Neutrophil (primary cell): Measurements from ENCODE around the gene GRM8.

Experiments
- H3K27ac ChIP-seq: fragments of 200-600 bp; sonication (generic); 2 replicates; pipeline ENCODE4 v1.5.1; 2016; ENCODE audit warnings: mild to moderate bottlenecking, moderate library complexity
- H3K27me3 ChIP-seq: fragments of 200-600 bp; sonication (generic); 2 replicates; pipeline ENCODE4 v1.6.0; 2016; ENCODE audit warnings: mild to moderate bottlenecking
- H3K36me3 ChIP-seq: fragments of 200-600 bp; sonication (generic); 2 replicates; pipeline ENCODE4 v1.5.1; 2017
- H3K4me1 ChIP-seq, 2 experiments: fragments of 200-600 bp in 1 of 2; sonication (generic) in 1 of 2; 1 replicate in 1 of 2; 2 replicates in 1 of 2; pipeline versions ENCODE4 v1.5.1 to v1.6.1; 2013 to 2016; ENCODE audit warnings: low read depth in 1 of 2, low read length in 1 of 2, mild to moderate bottlenecking in 1 of 2, moderate library complexity in 1 of 2; ENCODE audit not compliant: control insufficient read depth in 1 of 2, insufficient read depth in 1 of 2
- H3K4me3 ChIP-seq, 2 experiments: fragments of 200-600 bp in 1 of 2; sonication (generic) in 1 of 2; 1 replicate in 1 of 2; 2 replicates in 1 of 2; pipeline ENCODE4 v1.5.1; 2013 to 2016; ENCODE audit warnings: low read depth in 1 of 2, low read length in 1 of 2, mild to moderate bottlenecking in 1 of 2, moderate library complexity in 1 of 2
- H3K9me3 ChIP-seq: fragments of 200-600 bp; sonication (generic); 2 replicates; pipeline ENCODE4 v1.5.1; 2016
- CTCF ChIP-seq: fragments of 200-600 bp; sonication (generic); IDR thresholded peaks from 2 replicates; pipeline ENCODE4 v1.5.1; 2016; ENCODE audit warnings: antibody characterized with exemption

Gene GRM8

GRCh38 chr7:126574276-126575250 is 678.2 kb downstream of the GRM8 start:
- Histone ChIP-seq H3K27me3 (no peaks in the 10 kb centered on the region), H3K9me3 (no peaks in the 10 kb centered on the region), H3K4me1 (no peaks in the 10 kb centered on the region), H3K27ac (no peak overlapping the region), H3K4me3 (no peak overlapping the region), H3K36me3 (no peaks in the 10 kb centered on the region)
- no peak for TF ChIP-seq CTCF

- TF ChIP-seq CTCF, result no peak
- Histone ChIP-seq H3K9me3 (no peaks in the 10 kb centered on the region), H3K4me1 (no peaks in the 10 kb centered on the region), H3K27ac (no peak overlapping the region), H3K4me3 (no peak overlapping the region), H3K36me3 (no peaks in the 10 kb centered on the region), H3K27me3 (no peaks in the 10 kb centered on the region)
Measured at GRCh38 chr7:126570845-126571244, 681.9 kb downstream of the GRM8 start.

- Histone ChIP-seq H3K27ac (no peak overlapping the region), H3K4me1 (no peaks in the 10 kb centered on the region), H3K4me3 (no peak overlapping the region), H3K27me3 (no peaks in the 10 kb centered on the region), H3K36me3 (no peaks in the 10 kb centered on the region), H3K9me3 (no peaks in the 10 kb centered on the region)
- no peak for TF ChIP-seq CTCF
Measured at GRCh38 chr7:126569402-126569801, 683.3 kb downstream of the GRM8 start.

GRCh38 chr7:126557271-126557670 is 695.5 kb downstream of the GRM8 start:
- Histone ChIP-seq H3K27me3 (no peaks in the 10 kb centered on the region), H3K4me1 (no peaks in the 10 kb centered on the region), H3K27ac (no peak overlapping the region), H3K36me3 (no peaks in the 10 kb centered on the region), H3K4me3 (no peak overlapping the region), H3K9me3 (no peaks in the 10 kb centered on the region)
- no peak for TF ChIP-seq CTCF

- no peak overlapping the region for H3K4me3 ChIP-seq
- H3K27me3 ChIP-seq, result no peaks in the 10 kb centered on the region
- H3K4me1 ChIP-seq, result no peaks in the 10 kb centered on the region
- TF ChIP-seq CTCF, result no peak
- H3K36me3 ChIP-seq, result no peaks in the 10 kb centered on the region
- H3K9me3 ChIP-seq, result no peaks in the 10 kb centered on the region
- H3K27ac ChIP-seq, result no peak overlapping the region
Measured at GRCh38 chr7:126541406-126541805, 711.3 kb downstream of the GRM8 start.
